Neural cell (in vitro differentiated cells): ENCODE data around the gene S100A2. TPM values are rescaled to one million over a fixed set of nuclear protein-coding genes. Genes with fewer than 3 reads are reported as not detected.
A peak's percentile ranks its signal among the peaks of the same experiment; 100 is the strongest.

ENCODE experiments used
- H2AFZ ChIP-seq: fragments of 200-600, 300-800 bp; sonication (generic), shearing (Covaris generic); 2 replicates; pipeline ENCODE4 v1.6.0; 2014; ENCODE audit warnings: low read depth, mild to moderate bottlenecking, antibody characterized with exemption, low read length, moderate library complexity
- H3F3A ChIP-seq: fragments of 200-600 bp; shearing (Covaris generic); 2 replicates; pipeline ENCODE4 v1.6.1; 2016; ENCODE audit warnings: mild to moderate bottlenecking, moderate library complexity, mixed read lengths, antibody characterized with exemption, low read length; ENCODE audit not compliant: insufficient read depth, poor library complexity, severe bottlenecking
- H3K27ac ChIP-seq: fragments of 200-600, 300-800 bp; sonication (generic), shearing (Covaris generic); 2 replicates; pipeline ENCODE4 v1.5.1; 2014; ENCODE audit warnings: mild to moderate bottlenecking, low read length, moderate library complexity
- H3K27me3 ChIP-seq: fragments of 300-800, 200-600 bp; sonication (generic), shearing (Covaris generic); 2 replicates; pipeline ENCODE4 v1.6.0; 2014; ENCODE audit warnings: mild to moderate bottlenecking, low read depth, low read length, moderate library complexity; ENCODE audit not compliant: insufficient read depth
- H3K36me3 ChIP-seq: fragments of 300-800, 200-600 bp; sonication (generic), shearing (Covaris generic); 2 replicates; pipeline ENCODE4 v1.5.1; 2014; ENCODE audit warnings: mild to moderate bottlenecking, antibody characterized with exemption, low read length, moderate library complexity; ENCODE audit not compliant: insufficient read depth
- H3K4me2 ChIP-seq: fragments of 300-800, 200-600 bp; sonication (generic), shearing (Covaris generic); 2 replicates; pipeline ENCODE4 v1.6.0; 2014; ENCODE audit warnings: mild to moderate bottlenecking, low read length
- H3K4me3 ChIP-seq: fragments of 300-800, 200-600 bp; sonication (generic), shearing (Covaris generic); 2 replicates; pipeline ENCODE4 v1.5.1; 2014; ENCODE audit warnings: mild to moderate bottlenecking, low read length, moderate library complexity
- H3K79me2 ChIP-seq: fragments of 200-600 bp; shearing (Covaris generic); replicated peaks from 2 replicates; pipeline ENCODE4 v1.6.0; 2014; ENCODE audit warnings: mild to moderate bottlenecking, low read length, moderate library complexity; ENCODE audit not compliant: insufficient read depth
- H3K9ac ChIP-seq: fragments of 300-800, 200-600 bp; sonication (generic), shearing (Covaris generic); 2 replicates; pipeline ENCODE4 v1.6.1; 2016; ENCODE audit warnings: mild to moderate bottlenecking, low read length, mixed read lengths
- H3K9me2 ChIP-seq: fragments of 200-600 bp; shearing (Covaris generic); 2 replicates; pipeline ENCODE4 v1.6.1; 2016; ENCODE audit warnings: mild to moderate bottlenecking, low read length, mixed read lengths; ENCODE audit not compliant: insufficient read depth
- H3K9me3 ChIP-seq: fragments of 200-600, 300-800 bp; sonication (generic), shearing (Covaris generic); 2 replicates; pipeline ENCODE4 v1.6.1; 2016; ENCODE audit warnings: mild to moderate bottlenecking, mixed run types, low read length, moderate library complexity, mixed read lengths
- H4K20me1 ChIP-seq: fragments of 200-600 bp; shearing (Covaris generic); 2 replicates; pipeline ENCODE4 v1.6.1; 2016; ENCODE audit warnings: mild to moderate bottlenecking, mixed run types; ENCODE audit not compliant: insufficient read depth
- CTCF ChIP-seq: fragments of 450-650 bp; IDR thresholded peaks from 2 replicates; pipeline ENCODE4 v1.5.1; 2014; ENCODE audit warnings: antibody characterized with exemption, mild to moderate bottlenecking, moderate library complexity; ENCODE audit not compliant: poor library complexity, severe bottlenecking
- EP300 ChIP-seq: fragments of 450-650 bp; conservative IDR thresholded peaks from 2 replicates; pipeline ENCODE4 v1.6.1; 2014; ENCODE audit warnings: antibody characterized with exemption, mild to moderate bottlenecking, moderate library complexity; ENCODE audit not compliant: poor library complexity, severe bottlenecking
- EZH2 ChIP-seq: fragments of 200-600, 300-800 bp; shearing (Covaris generic), sonication (generic); IDR thresholded peaks from 2 replicates; pipeline ENCODE4 v1.6.1; 2014; ENCODE audit warnings: antibody characterized with exemption, low read length, borderline replicate concordance, mild to moderate bottlenecking; ENCODE audit not compliant: insufficient read depth, poor library complexity, severe bottlenecking
- MXI1 ChIP-seq: fragments of 450-650 bp; conservative IDR thresholded peaks from 2 replicates; pipeline ENCODE4 v1.6.1; 2014; ENCODE audit warnings: antibody characterized with exemption, mild to moderate bottlenecking; ENCODE audit not compliant: poor library complexity, severe bottlenecking
- POLR2AphosphoS5 ChIP-seq: IDR thresholded peaks from 2 replicates; pipeline ENCODE4 v1.6.1; 2012
- RAD21 ChIP-seq: fragments of 450-650 bp; conservative IDR thresholded peaks from 2 replicates; pipeline ENCODE4 v1.6.1; 2014; ENCODE audit warnings: antibody characterized with exemption, mild to moderate bottlenecking, moderate library complexity
- REST ChIP-seq: IDR thresholded peaks from 2 replicates; pipeline ENCODE4 v1.6.1; 2012; ENCODE audit warnings: borderline replicate concordance
- SMC3 ChIP-seq: fragments of 450-650 bp; conservative IDR thresholded peaks from 2 replicates; pipeline ENCODE4 v1.6.1; 2014; ENCODE audit warnings: antibody characterized with exemption, mild to moderate bottlenecking, moderate library complexity; ENCODE audit not compliant: poor library complexity
- TAF1 ChIP-seq: IDR thresholded peaks from 2 replicates; pipeline ENCODE4 v1.6.1; 2012; ENCODE audit warnings: low read depth
- polyA plus RNA-seq: library from polyadenylated mRNA; depleted of rRNA; stranded (reverse); fragments of >200 nt; gene quantifications from 2 replicates; pipeline ENCODE4 v1.2.3, GENCODE V29; 2014

S100A2 gene
- polyA plus RNA-seq, 1 donor from 2014 or later: not detected

GRCh38 chr1:153536671-153537375 lies 28.8 kb downstream of the S100A2 start:
- Histone ChIP-seq H2AFZ (no peak overlapping the region), H3K9me3 (no peaks in the 10 kb centered on the region), H3K9me2 (no peaks in the 10 kb centered on the region), H3K27me3 (peaks cover 5% of the 10 kb centered on the region), H3K9ac (no peak overlapping the region), H3K4me3 (no peak overlapping the region), H3K4me2 (no peak overlapping the region), H3K27ac (no peak overlapping the region), H3K79me2 (no peaks in the 10 kb centered on the region), H3K36me3 (no peaks in the 10 kb centered on the region), H3F3A (no peaks in the 10 kb centered on the region), H4K20me1 (no peaks in the 10 kb centered on the region)
- TF ChIP-seq CTCF (no peak), EP300 (no peak), MXI1 (no peak), REST (no peak), POLR2AphosphoS5 (no peak), EZH2 (no peak), RAD21 (no peak), TAF1 (no peak), SMC3 (no peak)

DNA sequence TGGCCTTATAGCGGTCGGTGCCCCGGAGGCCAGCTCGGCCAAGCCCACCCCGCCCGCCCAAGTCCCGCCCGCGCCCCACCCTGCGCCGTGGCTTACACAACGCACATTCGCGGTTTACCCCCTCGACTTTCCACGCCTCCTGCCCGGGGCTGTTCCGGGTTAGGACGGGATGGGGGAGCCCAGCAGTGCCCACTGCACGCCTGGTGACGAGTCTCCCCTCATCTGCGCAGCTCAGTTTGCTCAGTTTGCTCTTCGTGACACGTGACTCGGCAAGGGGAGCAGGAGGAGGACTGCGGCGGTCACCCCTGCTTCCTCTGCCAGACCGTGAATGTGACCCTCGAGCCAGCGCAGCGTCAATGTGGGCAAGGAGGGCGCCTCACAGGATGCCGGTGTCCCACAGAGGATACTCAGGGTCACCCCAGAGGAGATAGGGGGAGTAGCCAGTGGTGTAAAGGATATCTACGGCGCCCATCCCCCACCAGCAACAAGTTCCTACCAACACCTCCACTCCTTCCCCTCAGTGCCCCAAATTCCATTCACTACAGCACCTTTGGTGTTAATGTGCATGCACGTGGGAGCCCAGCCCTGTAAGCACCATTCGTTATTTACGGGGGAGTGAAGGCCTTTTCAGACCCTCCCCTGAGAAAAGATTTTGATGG lies 29.5 kb downstream of the S100A2 start:
- no peak overlapping the region for H3K9ac ChIP-seq
- no peaks in the 10 kb centered on the region for H3K9me2 ChIP-seq
- H3K36me3 ChIP-seq: no peaks in the 10 kb centered on the region
- no peaks in the 10 kb centered on the region for H3F3A ChIP-seq
- H3K79me2 ChIP-seq: no peaks in the 10 kb centered on the region
- no peaks in the 10 kb centered on the region for H3K9me3 ChIP-seq
- H3K4me2 ChIP-seq: no peak overlapping the region
- H3K27ac ChIP-seq: no peak overlapping the region
- H3K27me3 ChIP-seq: peaks cover 5% of the 10 kb centered on the region
- H2AFZ ChIP-seq: no peak overlapping the region
- no peaks in the 10 kb centered on the region for H4K20me1 ChIP-seq
- TF ChIP-seq TAF1 (no peak), RAD21 (no peak), EZH2 (no peak), CTCF (no peak), REST (no peak), SMC3 (no peak), EP300 (no peak), MXI1 (no peak), POLR2AphosphoS5 (no peak)
- H3K4me3 ChIP-seq: peak overlapping the region; percentile 48
